WTC11 (cell line): ENCODE data around the gene PINK1. TPM values are rescaled to one million over a fixed set of nuclear protein-coding genes. Genes with fewer than 3 reads are reported as not detected.
A peak's percentile ranks its signal among the peaks of the same experiment; 100 is the strongest.

Source experiments
- ATAC-seq: fragments of 200-7000 bp; cut with Tn5 transposase; 2 replicates; pipeline ENCODE4 v1.10.0; 2021; ENCODE audit warnings: mild to moderate bottlenecking, moderate library complexity
- CTCF ChIA-PET: fragments of 300-600 bp; sonication (Branson Sonifier 250); formaldehyde crosslinking; loops from one replicate; lab custom pipeline; 2021; ENCODE audit warnings: antibody characterized with exemption; lab: Charles Lee
- POLR2A ChIA-PET: fragments of 350-600 bp; sonication (Branson Sonifier 250); formaldehyde crosslinking; loops from one replicate; lab custom pipeline; 2021; ENCODE audit warnings: antibody characterized with exemption; lab: Charles Lee
- DNase-seq: peaks from one replicate; pipeline ENCODE4 v3.0.0; 2021; ENCODE audit warnings: low spot score
- H3K27ac Mint-ChIP-seq: 2 replicates; pipeline ENCODE4 v1.8.0; 2021; ENCODE audit warnings: mixed read lengths
- H3K27me3 Mint-ChIP-seq: 2 replicates; pipeline ENCODE4 v1.8.0; 2021; ENCODE audit warnings: low read depth, mild to moderate bottlenecking, moderate library complexity, mixed read lengths
- H3K36me3 Mint-ChIP-seq: 2 replicates; pipeline ENCODE4 v1.8.0; 2021; ENCODE audit warnings: mixed read lengths
- H3K4me1 Mint-ChIP-seq: 2 replicates; pipeline ENCODE4 v1.8.0; 2022; ENCODE audit warnings: mixed read lengths
- H3K4me3 Mint-ChIP-seq: 2 replicates; pipeline ENCODE4 v1.8.0; 2021; ENCODE audit warnings: mild to moderate bottlenecking, moderate library complexity, mixed read lengths
- H3K9me3 Mint-ChIP-seq: 2 replicates; pipeline ENCODE4 v1.8.0; 2021; ENCODE audit warnings: mixed read lengths
- ATF3 ChIP-seq: sonication (generic); formaldehyde crosslinking; conservative IDR thresholded peaks from 2 replicates; pipeline ENCODE4 v1.8.1; 2022; ENCODE audit warnings: mild to moderate bottlenecking, missing genetic modification reagents
- ATF6 ChIP-seq: sonication (generic); formaldehyde crosslinking; IDR thresholded peaks from 2 replicates; pipeline ENCODE4 v1.8.1; 2023; ENCODE audit warnings: mild to moderate bottlenecking, missing genetic modification reagents
- CREB1 ChIP-seq: sonication (generic); formaldehyde crosslinking; IDR thresholded peaks from 2 replicates; pipeline ENCODE4 v1.8.0; 2023; ENCODE audit warnings: mild to moderate bottlenecking, missing genetic modification reagents
- ESRRA ChIP-seq: sonication (generic); formaldehyde crosslinking; IDR thresholded peaks from 2 replicates; pipeline ENCODE4 v1.8.1; 2022; ENCODE audit warnings: mild to moderate bottlenecking, missing genetic modification reagents, borderline replicate concordance
- ETV6 ChIP-seq: sonication (generic); formaldehyde crosslinking; IDR thresholded peaks from 2 replicates; pipeline ENCODE4 v1.8.1; 2022; ENCODE audit warnings: mild to moderate bottlenecking, missing genetic modification reagents
- FOXK1 ChIP-seq: sonication (generic); formaldehyde crosslinking; IDR thresholded peaks from 2 replicates; pipeline ENCODE4 v1.8.0; 2022; ENCODE audit warnings: mild to moderate bottlenecking, moderate library complexity, missing genetic modification reagents
- FOXP1 ChIP-seq: sonication (generic); formaldehyde crosslinking; IDR thresholded peaks from 2 replicates; pipeline ENCODE4 v1.8.0; 2022; ENCODE audit warnings: missing genetic modification reagents, mild to moderate bottlenecking, moderate library complexity, borderline replicate concordance
- IRF2 ChIP-seq: sonication (generic); formaldehyde crosslinking; IDR thresholded peaks from 2 replicates; pipeline ENCODE4 v1.8.0; 2022; ENCODE audit warnings: low read depth, missing genetic modification reagents, borderline replicate concordance
- JUN ChIP-seq: sonication (generic); formaldehyde crosslinking; IDR thresholded peaks from 2 replicates; pipeline ENCODE4 v1.8.0; 2023; ENCODE audit warnings: mild to moderate bottlenecking, missing genetic modification reagents
- MLX ChIP-seq: sonication (generic); formaldehyde crosslinking; IDR thresholded peaks from 2 replicates; pipeline ENCODE4 v1.8.1; 2023; ENCODE audit warnings: mild to moderate bottlenecking, missing genetic modification reagents, moderate library complexity
- NR1H2 ChIP-seq: sonication (generic); formaldehyde crosslinking; IDR thresholded peaks from 2 replicates; pipeline ENCODE4 v1.9.0; 2021; ENCODE audit warnings: mild to moderate bottlenecking, moderate library complexity, missing genetic modification reagents
- NR2C2 ChIP-seq: sonication (generic); formaldehyde crosslinking; IDR thresholded peaks from 2 replicates; pipeline ENCODE4 v1.8.0; 2022; ENCODE audit warnings: mild to moderate bottlenecking, missing genetic modification reagents
- SP1 ChIP-seq: sonication (generic); formaldehyde crosslinking; conservative IDR thresholded peaks from 2 replicates; pipeline ENCODE4 v1.8.1; 2022; ENCODE audit warnings: missing genetic modification reagents
- TP53 ChIP-seq: sonication (generic); formaldehyde crosslinking; IDR thresholded peaks from 2 replicates; pipeline ENCODE4 v1.8.1; 2023; ENCODE audit warnings: mild to moderate bottlenecking, missing genetic modification reagents
- ZNF121 ChIP-seq: sonication (generic); formaldehyde crosslinking; IDR thresholded peaks from 2 replicates; pipeline ENCODE4 v1.8.0; 2023; ENCODE audit warnings: missing genetic modification reagents
- ZNF219 ChIP-seq: sonication (generic); formaldehyde crosslinking; IDR thresholded peaks from 2 replicates; pipeline ENCODE4 v1.8.0; 2023; ENCODE audit warnings: missing genetic modification reagents, mild to moderate bottlenecking, borderline replicate concordance
- ZNF317 ChIP-seq: sonication (generic); formaldehyde crosslinking; IDR thresholded peaks from 2 replicates; pipeline ENCODE4 v1.8.1; 2023; ENCODE audit warnings: low read depth, mild to moderate bottlenecking, moderate library complexity, missing genetic modification reagents, borderline replicate concordance
- ZNF425 ChIP-seq: fragments of 250-450 bp; sonication (Bioruptor Pico); conservative IDR thresholded peaks from 2 replicates; pipeline ENCODE4 v1.9.0; 2021; ENCODE audit warnings: mild to moderate bottlenecking
- ZNF671 ChIP-seq: fragments of 250-450 bp; sonication (Bioruptor Pico); IDR thresholded peaks from 2 replicates; pipeline ENCODE4 v1.8.0; 2021; ENCODE audit warnings: mild to moderate bottlenecking
- ZSCAN18 ChIP-seq: fragments of 250-450 bp; sonication (Bioruptor Pico); IDR thresholded peaks from 2 replicates; pipeline ENCODE4 v2.1.2; 2022; ENCODE audit warnings: mild to moderate bottlenecking, moderate library complexity
- total RNA-seq: library from RNA; stranded (reverse); gene quantifications from 3 replicates; pipeline ENCODE4 v1.2.3, GENCODE V29; 2021
- TF ChIP-seq, protein P1 (sequence below): sonication (generic); formaldehyde crosslinking; IDR thresholded peaks from 2 replicates; pipeline ENCODE4 v1.8.0; 2022; ENCODE audit warnings: mild to moderate bottlenecking, missing genetic modification reagents
- TF ChIP-seq, protein P2 (sequence below): sonication (generic); formaldehyde crosslinking; IDR thresholded peaks from 2 replicates; pipeline ENCODE4 v1.8.1; 2023; ENCODE audit warnings: mild to moderate bottlenecking, missing genetic modification reagents, moderate library complexity

PINK1 gene
- total RNA-seq, 1 experiment from 2014 or later = 47.7 TPM

GRCh38 chr1:20633190-20634064, at the start of gene PINK1 (continued):
- no peak for TF ChIP-seq ATF3
- peak; percentile 59 for TF ChIP-seq ETV6
- TF ChIP-seq ZNF121 (CRISPR knock-in tag) = no peak
- TF ChIP-seq FOXK1 (CRISPR knock-in tag) = no peak
- no peak for TF ChIP-seq NR2C2 (CRISPR knock-in tag)
- no peak for TF ChIP-seq ATF6 (CRISPR knock-in tag)
- no peak for TF ChIP-seq ZNF219 (CRISPR knock-in tag)
- no peak for TF ChIP-seq ZSCAN18 (CRISPR knock-in tag)
- no peak for TF ChIP-seq MLX (CRISPR knock-in tag)
- peak; percentile 79 for TF ChIP-seq SP1 (CRISPR knock-in tag)
- TF ChIP-seq ZNF425 (CRISPR knock-in tag) = no peak
- no peak for TF ChIP-seq CREB1
- TF ChIP-seq ZNF317 = no peak

GRCh38 chr1:20584890-20585289, 48.4 kb upstream of the PINK1 start:
- Mint-ChIP-seq H3K4me1 (peaks cover 27% of the 10 kb centered on the region), H3K9me3 (no peaks in the 10 kb centered on the region), H3K27me3 (peaks cover 2% of the 10 kb centered on the region; the same call in 1 of the 2 replicates), H3K36me3 (no peaks in the 10 kb centered on the region), H3K27ac (no peak overlapping the region), H3K4me3 (no peak overlapping the region)
- CTCF ChIA-PET = interaction anchor here (2.5 to 3.2 kb wide), 2 partner anchors 10 to 49 kb away, joined by 8 to 14 read pairs; no protein-coding TSS in a partner anchor
- POLR2A ChIA-PET = no interaction called here
- ATAC-seq (no peak), DNase-seq (no peak)
- TF ChIP-seq ZNF671 (CRISPR knock-in tag) (no peak), FOXP1 (CRISPR knock-in tag) (no peak), NR1H2 (no peak), JUN (CRISPR knock-in tag) (no peak), MLX (CRISPR knock-in tag) (no peak), IRF2 (CRISPR knock-in tag) (no peak), ATF6 (CRISPR knock-in tag) (no peak), ESRRA (CRISPR knock-in tag) (no peak), TP53 (CRISPR knock-in tag) (no peak)
- TF ChIP-seq, protein P1, sequence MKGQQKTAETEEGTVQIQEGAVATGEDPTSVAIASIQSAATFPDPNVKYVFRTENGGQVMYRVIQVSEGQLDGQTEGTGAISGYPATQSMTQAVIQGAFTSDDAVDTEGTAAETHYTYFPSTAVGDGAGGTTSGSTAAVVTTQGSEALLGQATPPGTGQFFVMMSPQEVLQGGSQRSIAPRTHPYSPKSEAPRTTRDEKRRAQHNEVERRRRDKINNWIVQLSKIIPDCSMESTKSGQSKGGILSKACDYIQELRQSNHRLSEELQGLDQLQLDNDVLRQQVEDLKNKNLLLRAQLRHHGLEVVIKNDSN = no peak
- TF ChIP-seq, protein P2, sequence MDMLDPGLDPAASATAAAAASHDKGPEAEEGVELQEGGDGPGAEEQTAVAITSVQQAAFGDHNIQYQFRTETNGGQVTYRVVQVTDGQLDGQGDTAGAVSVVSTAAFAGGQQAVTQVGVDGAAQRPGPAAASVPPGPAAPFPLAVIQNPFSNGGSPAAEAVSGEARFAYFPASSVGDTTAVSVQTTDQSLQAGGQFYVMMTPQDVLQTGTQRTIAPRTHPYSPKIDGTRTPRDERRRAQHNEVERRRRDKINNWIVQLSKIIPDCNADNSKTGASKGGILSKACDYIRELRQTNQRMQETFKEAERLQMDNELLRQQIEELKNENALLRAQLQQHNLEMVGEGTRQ = no peak
